ENCODE measurements around the gene NADK. TPM values are rescaled to one million over a fixed set of nuclear protein-coding genes. Genes with fewer than 3 reads are reported as not detected.

The NADK gene
- total and polyA plus RNA-seq, 7 donors = 14.5 to 37.7 (median 24.7) TPM

- intact Hi-C loops (cut with DNase I) = loop anchor here (5.0 kb wide), 2 partner anchors 133 to 148 kb away; partner anchors contain the start of gene GNB1 (in 1 of the 2)
- ATAC-seq = peak; percentile 62 to 73 (median 71)
- Histone ChIP-seq H3K4me3 (no peak overlapping the region), H3K27me3 (ENCODE audit: insufficient read depth in 3 of 3, low read length in 2 of 3) (no peaks in the 10 kb centered on the region), H3K27ac (peak overlapping the region; percentile 69), H3K36me3 (ENCODE audit: insufficient read depth in 1 of 2, low read depth in 1 of 2) (peaks cover 3 to 78% of the 10 kb centered on the region in 2 donors), H3K4me1 (peaks cover 18% of the 10 kb centered on the region), H3K9me3 (no peaks in the 10 kb centered on the region)
- TF ChIP-seq, protein P1, sequence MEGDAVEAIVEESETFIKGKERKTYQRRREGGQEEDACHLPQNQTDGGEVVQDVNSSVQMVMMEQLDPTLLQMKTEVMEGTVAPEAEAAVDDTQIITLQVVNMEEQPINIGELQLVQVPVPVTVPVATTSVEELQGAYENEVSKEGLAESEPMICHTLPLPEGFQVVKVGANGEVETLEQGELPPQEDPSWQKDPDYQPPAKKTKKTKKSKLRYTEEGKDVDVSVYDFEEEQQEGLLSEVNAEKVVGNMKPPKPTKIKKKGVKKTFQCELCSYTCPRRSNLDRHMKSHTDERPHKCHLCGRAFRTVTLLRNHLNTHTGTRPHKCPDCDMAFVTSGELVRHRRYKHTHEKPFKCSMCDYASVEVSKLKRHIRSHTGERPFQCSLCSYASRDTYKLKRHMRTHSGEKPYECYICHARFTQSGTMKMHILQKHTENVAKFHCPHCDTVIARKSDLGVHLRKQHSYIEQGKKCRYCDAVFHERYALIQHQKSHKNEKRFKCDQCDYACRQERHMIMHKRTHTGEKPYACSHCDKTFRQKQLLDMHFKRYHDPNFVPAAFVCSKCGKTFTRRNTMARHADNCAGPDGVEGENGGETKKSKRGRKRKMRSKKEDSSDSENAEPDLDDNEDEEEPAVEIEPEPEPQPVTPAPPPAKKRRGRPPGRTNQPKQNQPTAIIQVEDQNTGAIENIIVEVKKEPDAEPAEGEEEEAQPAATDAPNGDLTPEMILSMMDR (IDR thresholded peaks at IDR 0.05) = no peak
- peak; percentile 73 to 82 for DNase-seq
- 61 to 68% (median 65%) methylated on average over 34 of the region's 34 CpGs for WGBS, 3 donors
Observed at GRCh38 chr1:1758692-1759455, 19.4 kb downstream of the NADK start.

GRCh38 chr1:1758059-1758621, 20.1 kb downstream of the NADK start:
- Histone ChIP-seq H3K9me3 (no peaks in the 10 kb centered on the region), H3K27ac (peak overlapping the region; percentile 69), H3K36me3 (ENCODE audit: insufficient read depth in 1 of 2, low read depth in 1 of 2) (peaks cover 3 to 78% of the 10 kb centered on the region in 2 donors), H3K4me1 (peaks cover 21% of the 10 kb centered on the region), H3K27me3 (ENCODE audit: insufficient read depth in 3 of 3, low read length in 2 of 3) (no peaks in the 10 kb centered on the region), H3K4me3 (no peak overlapping the region)
- TF ChIP-seq, protein P1 (IDR thresholded peaks at IDR 0.05) = no peak
- intact Hi-C loops (cut with DNase I) = loop anchor here (5.0 kb wide), 2 partner anchors 134 to 149 kb away; partner anchors contain the start of gene GNB1 (in 1 of the 2)
- 83 to 90% (median 86%) methylated on average over 27 of the region's 27 CpGs for WGBS, 3 donors
- DNase-seq (no peak), ATAC-seq (peak; percentile 11 to 53 (median 30))

GRCh38 chr1:1757422-1758058, 20.7 kb downstream of the NADK start:
- intact Hi-C loops (cut with DNase I) = loop anchor here (5.0 kb wide), 2 partner anchors 135 to 150 kb away; partner anchors contain the start of gene GNB1 (in 1 of the 2)
- H3K4me1 ChIP-seq = peaks cover 21% of the 10 kb centered on the region
- TF ChIP-seq, protein P1 (IDR thresholded peaks at IDR 0.05) = no peak
- H3K27ac ChIP-seq = peak overlapping the region; percentile 69
- no peak overlapping the region for H3K4me3 ChIP-seq
- H3K9me3 ChIP-seq = no peaks in the 10 kb centered on the region
- H3K27me3 ChIP-seq (ENCODE audit: insufficient read depth in 3 of 3, low read length in 2 of 3) = no peaks in the 10 kb centered on the region
- ATAC-seq = no peak
- 83 to 90% (median 84%) methylated on average over 25 of the region's 25 CpGs for WGBS, 3 donors
- no peak for DNase-seq
- peaks cover 3 to 77% of the 10 kb centered on the region in 2 donors for H3K36me3 ChIP-seq (ENCODE audit: insufficient read depth in 1 of 2, low read depth in 1 of 2)

- no peak overlapping the region for H3K27ac ChIP-seq
- peaks cover 21% of the 10 kb centered on the region for H3K4me1 ChIP-seq
- ATAC-seq (no peak), DNase-seq (no peak)
- intact Hi-C loops (cut with DNase I) = loop anchor here (5.0 kb wide), 2 partner anchors 135 to 150 kb away; partner anchors contain the start of gene GNB1 (in 1 of the 2)
- no peaks in the 10 kb centered on the region for H3K9me3 ChIP-seq
- H3K4me3 ChIP-seq = no peak overlapping the region
- 90 to 91% (median 91%) methylated on average over 30 to 33 of the region's 33 CpGs for WGBS, 3 donors
- no peaks in the 10 kb centered on the region for H3K27me3 ChIP-seq (ENCODE audit: insufficient read depth in 3 of 3, low read length in 2 of 3)
- H3K36me3 ChIP-seq (ENCODE audit: insufficient read depth in 1 of 2, low read depth in 1 of 2) = peaks cover 2 to 77% of the 10 kb centered on the region in 2 donors
- TF ChIP-seq, protein P1 (IDR thresholded peaks at IDR 0.05) = no peak
Observed at GRCh38 chr1:1756661-1757421, 21.4 kb downstream of the NADK start.
